CD4-positive, alpha-beta T cell treated with Interferon gamma for 1 hour (primary cell): ENCODE results near the gene AMBP.
"Not testable (repeated sequence)": the region's sequence is repeated elsewhere in the genome, so short reads cannot be mapped to it uniquely, and the experiment has no call there.

Experiments used
- DNase-seq: peaks from one replicate; pipeline ENCODE4 v3.0.0-alpha.2; 2020

Gene AMBP

GRCh38 chr9:114090798-114091197, 12.7 kb upstream of the AMBP start:
- DNase-seq = no peak

- DNase-seq = no peak
Observed at GRCh38 chr9:114089206-114089840, 11.2 kb upstream of the AMBP start.

GRCh38 chr9:114088571-114089170, 10.6 kb upstream of the AMBP start:
- no peak for DNase-seq

GRCh38 chr9:114087721-114088120, 9.6 kb upstream of the AMBP start:
- no peak for DNase-seq

GRCh38 chr9:114086607-114087006, 8.5 kb upstream of the AMBP start:
- no peak for DNase-seq

GRCh38 chr9:114086009-114086408, 7.9 kb upstream of the AMBP start:
- no peak for DNase-seq

GRCh38 chr9:114085387-114085789, 7.3 kb upstream of the AMBP start:
- no peak for DNase-seq

- DNase-seq = no peak
Observed at GRCh38 chr9:114084282-114085073, 6.4 kb upstream of the AMBP start.

- no peak for DNase-seq
Observed at GRCh38 chr9:114083666-114084065, 5.6 kb upstream of the AMBP start.

- DNase-seq = not testable (repeated sequence)
Observed at GRCh38 chr9:114082763-114083412, 4.8 kb upstream of the AMBP start.

GRCh38 chr9:114082017-114082762, 4.1 kb upstream of the AMBP start:
- DNase-seq = peak; percentile 54

GRCh38 chr9:114081441-114082016, 3.4 kb upstream of the AMBP start:
- DNase-seq = no peak

- DNase-seq = no peak
Observed at GRCh38 chr9:114080773-114081440, 2.8 kb upstream of the AMBP start.

GRCh38 chr9:114080195-114080772, 2.2 kb upstream of the AMBP start:
- DNase-seq = no peak

GRCh38 chr9:114078781-114079156, 669 bp upstream of the AMBP start:
- no peak for DNase-seq

- no peak for DNase-seq
Observed at GRCh38 chr9:114077162-114077837, 800 bp downstream of the AMBP start.

GRCh38 chr9:114076237-114077161, 1.6 kb downstream of the AMBP start:
- no peak for DNase-seq

- DNase-seq = no peak
Observed at GRCh38 chr9:114075602-114076001, 2.5 kb downstream of the AMBP start.

- DNase-seq = no peak
Observed at GRCh38 chr9:114072184-114073140, 5.6 kb downstream of the AMBP start.
